HG02938 (cell line): Measurements from ENCODE around the gene POLRMT.

Experiments used
- ATAC-seq: cut with Tn5 transposase; IDR thresholded peaks from one replicate; pipeline ENCODE4 v1.9.1; 2021; ENCODE audit warnings: mild to moderate bottlenecking, moderate library complexity; ENCODE audit not compliant: unreplicated experiment

POLRMT gene

GRCh38 chr19:648305-648704 is 15.0 kb upstream of the POLRMT start:
- no peak for ATAC-seq

GRCh38 chr19:647566-648284 is 14.4 kb upstream of the POLRMT start:
- ATAC-seq, result no peak

- no peak for ATAC-seq
These were observed 13.6 kb upstream of the POLRMT start for GRCh38 chr19:646779-647565.

DNA sequence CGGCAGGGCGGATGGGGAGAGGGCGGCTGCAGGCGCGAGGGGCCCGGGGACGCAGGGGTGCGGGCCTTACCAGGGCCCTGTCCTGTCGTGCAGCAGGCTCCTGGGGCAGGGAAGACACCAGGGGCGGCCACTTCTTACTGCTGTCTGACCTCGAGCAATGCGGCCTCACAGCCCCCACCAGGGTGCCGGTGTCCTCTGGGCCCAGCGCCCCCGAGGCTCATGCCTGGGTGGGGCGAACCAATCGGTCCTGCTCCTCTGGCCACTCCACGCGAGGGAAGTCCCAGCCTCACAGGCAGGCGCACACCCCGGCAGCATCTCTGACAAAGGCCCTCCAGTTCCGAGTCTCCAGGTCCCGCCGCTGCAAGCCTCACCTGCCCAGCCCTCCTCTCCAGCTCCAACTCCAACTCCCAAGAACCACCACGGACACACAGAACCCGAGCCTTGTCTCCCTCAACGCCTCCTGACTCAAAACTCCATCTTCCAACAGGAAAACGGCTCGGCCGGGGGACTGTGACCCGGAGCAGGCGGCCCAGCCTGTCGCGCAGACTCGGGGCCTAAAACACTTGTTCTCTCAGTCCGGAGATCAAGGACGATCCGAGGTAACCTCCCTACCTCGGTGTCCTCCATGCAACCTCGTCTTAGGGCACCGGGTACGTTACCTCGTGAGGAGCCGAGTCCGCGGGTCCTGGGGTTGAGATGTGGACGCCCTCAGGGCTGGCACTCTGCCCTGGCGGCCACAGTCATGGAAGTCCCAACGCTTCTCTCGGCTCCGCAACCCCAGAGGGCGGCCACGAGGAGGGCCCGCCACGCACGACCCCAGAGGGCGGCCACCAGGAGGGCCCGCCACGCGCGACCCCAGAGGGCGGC is 12.8 kb upstream of the POLRMT start:
- ATAC-seq, result no peak

DNA sequence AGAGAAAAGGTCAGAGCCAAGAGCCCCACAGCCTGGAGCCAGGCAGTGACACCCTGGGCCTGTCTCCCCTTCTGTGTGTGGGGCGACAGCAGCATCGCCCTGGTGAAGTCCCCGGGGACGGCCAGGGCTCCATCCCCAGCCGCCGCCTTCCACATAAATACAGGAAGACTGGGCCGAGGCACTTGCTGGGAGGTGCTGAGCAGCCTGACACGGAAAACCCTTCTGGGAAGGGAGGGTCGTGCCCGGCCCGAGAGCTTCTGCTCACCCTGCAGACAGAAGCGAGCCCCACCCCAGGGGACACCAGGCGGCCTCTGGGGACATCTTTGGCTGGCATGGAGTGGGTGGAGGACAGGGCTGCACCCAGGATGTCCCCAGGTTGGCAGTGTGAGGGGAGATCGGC is 11.5 kb upstream of the POLRMT start:
- no peak for ATAC-seq

DNA sequence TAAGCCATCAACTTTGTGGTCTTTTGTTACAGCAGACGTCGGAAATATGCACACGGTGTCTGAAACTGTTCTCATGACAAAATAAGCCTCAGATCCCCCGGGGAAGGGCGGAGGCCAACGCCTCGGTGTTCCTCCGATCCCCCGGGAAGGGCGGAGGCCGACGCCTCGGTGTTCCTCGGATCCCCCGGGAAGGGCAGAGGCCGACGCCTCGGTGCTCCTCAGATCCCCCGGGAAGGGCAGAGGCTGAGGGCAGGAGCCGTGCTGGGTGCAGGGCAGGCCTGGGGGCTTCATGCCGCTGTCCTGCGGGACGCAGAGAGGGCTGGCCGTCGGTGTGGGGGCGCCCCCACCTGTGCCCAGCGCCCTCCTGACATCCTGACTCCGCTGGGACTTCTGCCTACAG is 11.0 kb upstream of the POLRMT start:
- no peak for ATAC-seq

- ATAC-seq, result no peak
These were observed 10.4 kb upstream of the POLRMT start for GRCh38 chr19:643736-644135.

- ATAC-seq, result no peak
These were observed 9.7 kb upstream of the POLRMT start for GRCh38 chr19:642767-643727.

DNA sequence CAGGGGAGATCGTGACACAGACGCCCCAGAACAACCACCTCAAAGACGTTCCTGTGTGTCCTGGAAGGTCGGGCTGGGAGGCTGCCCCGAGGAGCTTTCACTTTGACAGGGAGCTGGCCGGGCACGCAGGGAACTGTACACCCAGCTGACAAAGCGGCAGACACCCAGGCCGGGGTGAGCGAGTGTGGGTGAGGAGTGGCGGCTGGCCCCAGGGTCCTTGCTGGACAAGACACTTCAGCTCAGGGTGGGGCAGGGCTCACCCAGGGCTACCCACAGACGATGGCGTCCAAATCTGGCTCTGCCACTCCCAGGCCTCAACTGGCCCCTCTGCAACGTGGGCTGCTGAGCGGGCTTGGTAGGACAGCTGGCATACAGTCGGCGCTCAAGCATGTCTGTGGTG is 8.4 kb upstream of the POLRMT start:
- ATAC-seq, result no peak

DNA sequence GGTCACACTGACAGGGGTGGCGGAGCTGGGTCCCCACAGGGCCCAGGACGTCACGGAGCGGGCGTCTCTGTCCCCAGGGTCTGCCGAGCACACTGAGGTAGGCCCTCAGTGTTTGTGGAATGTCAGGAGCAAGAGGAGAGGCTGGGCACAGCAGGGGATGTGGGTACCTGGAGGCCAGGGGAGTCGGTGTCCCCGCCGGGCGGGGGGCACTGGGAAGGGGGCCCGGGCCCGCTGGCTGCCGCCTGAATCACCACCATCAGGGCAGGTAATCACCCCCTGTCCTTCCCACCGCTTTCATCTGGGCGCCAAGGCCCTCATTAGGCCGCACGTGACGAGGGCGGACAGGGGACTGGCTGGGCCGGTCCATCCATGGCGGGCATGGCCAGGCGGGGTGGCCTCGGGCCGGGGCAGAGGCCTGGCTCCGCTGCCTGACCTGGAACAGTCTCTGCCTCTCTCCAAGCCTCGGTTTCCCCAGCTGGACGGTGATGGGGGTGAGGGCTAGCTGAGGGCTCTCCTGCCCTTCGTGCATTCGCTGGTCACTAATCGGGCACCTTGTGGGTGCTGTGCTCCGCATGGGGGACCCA is 7.4 kb upstream of the POLRMT start:
- ATAC-seq, result no peak

DNA sequence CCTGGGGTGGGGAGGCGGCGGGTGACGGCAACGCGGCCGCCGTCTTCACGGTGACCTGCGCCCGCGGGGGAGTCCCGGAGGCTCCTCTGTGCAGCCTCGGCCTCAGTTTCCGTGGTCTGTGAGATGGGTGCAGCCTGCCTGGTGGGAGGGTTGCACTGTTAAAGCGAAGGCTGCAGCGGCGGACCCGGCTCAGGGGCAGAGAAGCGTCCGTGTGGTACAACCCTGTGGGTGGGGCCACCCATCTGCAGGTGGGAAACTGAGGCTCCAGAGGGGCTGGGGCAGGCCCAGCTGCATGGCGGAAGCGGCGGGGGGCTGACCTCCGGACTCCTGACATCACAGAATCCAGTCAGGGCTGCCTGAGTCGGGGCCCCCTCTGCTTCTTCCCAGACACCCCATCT is 6.8 kb upstream of the POLRMT start:
- ATAC-seq, result no peak

DNA sequence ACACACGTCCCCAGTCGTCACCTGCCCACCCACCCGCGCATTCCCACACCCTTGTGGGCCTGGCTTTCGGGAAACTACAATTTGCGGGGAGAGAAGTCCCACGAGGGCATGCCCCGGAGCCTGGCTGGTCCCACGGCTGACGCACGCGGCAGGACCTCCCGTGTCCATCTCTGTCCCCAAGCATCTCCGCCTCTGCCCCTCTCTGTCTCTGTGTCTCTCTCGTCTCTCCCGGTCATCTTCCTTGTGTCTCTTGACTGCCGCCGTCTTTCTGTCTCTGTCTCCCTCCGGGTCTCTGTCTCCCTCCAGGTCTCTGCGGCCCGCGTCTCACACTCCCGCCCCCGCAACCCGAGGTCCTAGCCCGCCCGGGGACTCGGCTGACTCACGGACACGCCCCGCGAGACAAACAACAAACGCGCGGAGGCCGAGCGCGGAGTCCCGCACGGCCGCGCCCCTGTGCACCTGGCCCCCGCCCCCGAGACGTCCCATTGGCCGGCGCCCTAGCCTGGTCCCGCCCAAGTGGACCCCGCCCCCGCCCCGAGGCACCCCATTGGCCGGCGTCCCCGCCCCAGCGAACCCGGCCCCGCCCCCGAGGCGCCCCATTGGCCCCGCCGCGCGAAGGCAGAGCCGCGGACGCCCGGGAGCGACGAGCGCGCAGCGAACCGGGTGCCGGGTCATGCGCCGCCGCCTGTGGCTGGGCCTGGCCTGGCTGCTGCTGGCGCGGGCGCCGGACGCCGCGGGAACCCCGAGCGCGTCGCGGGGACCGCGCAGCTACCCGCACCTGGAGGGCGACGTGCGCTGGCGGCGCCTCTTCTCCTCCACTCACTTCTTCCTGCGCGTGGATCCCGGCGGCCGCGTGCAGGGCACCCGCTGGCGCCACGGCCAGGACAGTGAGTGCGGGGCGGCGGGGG is 6.2 kb upstream of the POLRMT start, which contains the start of gene FGF22:
TSS of gene FGF22 (plus strand) at position 627 of the 908 bp plus-strand sequence. CDS start at position 674, 47 bp downstream.
- no peak for ATAC-seq

GRCh38 chr19:638906-639252 is 5.5 kb upstream of the POLRMT start:
- ATAC-seq, result no peak

DNA sequence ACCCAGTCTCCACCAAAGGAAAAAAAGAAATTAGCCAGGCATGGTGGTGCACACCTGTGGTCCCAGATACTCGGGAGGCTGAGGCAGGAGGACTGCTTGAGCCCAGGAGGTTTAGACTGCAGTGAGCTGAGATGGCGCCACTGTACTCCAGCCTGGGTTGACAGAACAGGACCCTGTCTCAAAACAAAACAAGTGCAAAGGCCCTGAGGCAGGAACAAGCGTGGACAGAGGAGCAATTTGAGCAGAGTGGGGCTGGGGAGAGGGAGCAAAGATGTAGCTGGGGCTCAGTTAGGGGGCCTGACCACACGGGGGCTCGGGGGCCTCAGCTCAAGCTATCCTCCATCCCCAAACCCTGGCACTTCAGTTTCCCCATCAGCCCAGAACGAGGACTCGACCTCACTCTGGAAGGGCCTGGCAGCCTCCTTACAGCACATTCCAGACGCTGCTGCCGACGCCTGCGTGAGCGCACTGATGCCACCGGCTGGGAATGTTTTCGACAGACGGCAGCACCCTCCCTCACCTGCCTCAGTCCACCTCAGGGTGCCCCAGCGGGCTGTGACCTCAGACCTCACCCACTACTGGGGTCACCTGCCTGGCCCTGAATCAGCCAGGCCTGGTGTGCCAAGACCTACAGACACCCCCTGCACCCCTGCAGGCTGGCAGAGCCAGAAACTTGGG is 1.8 kb upstream of the POLRMT start:
- no peak for ATAC-seq

GRCh38 chr19:633786-634639 is 676 bp upstream of the POLRMT start:
- no peak for ATAC-seq

DNA sequence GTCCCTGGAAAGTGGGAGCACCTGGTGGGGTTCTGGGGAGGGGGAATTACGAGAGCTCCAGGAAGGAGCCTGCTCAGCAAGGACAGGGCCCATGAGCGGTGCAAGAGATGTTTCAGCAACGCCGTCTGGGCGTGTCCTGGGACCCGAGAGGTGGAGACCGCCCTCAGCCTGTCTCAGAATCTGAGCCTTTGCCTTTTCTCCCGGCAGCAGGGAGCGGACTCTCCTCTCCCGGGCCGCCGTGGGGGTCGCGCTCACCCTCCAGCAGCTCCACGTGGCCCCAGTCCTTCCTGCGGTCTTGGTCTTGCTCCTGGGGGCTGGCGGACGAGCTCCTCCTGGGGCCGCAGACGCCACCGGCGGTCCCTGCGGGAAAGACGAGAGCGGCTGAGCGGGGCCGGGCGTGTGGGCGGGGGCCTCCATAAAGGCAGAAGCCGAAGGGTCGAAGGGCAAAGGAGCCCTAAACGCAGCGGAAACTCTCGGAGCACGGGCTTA is 714 bp downstream of the POLRMT start:
- no peak for ATAC-seq

DNA sequence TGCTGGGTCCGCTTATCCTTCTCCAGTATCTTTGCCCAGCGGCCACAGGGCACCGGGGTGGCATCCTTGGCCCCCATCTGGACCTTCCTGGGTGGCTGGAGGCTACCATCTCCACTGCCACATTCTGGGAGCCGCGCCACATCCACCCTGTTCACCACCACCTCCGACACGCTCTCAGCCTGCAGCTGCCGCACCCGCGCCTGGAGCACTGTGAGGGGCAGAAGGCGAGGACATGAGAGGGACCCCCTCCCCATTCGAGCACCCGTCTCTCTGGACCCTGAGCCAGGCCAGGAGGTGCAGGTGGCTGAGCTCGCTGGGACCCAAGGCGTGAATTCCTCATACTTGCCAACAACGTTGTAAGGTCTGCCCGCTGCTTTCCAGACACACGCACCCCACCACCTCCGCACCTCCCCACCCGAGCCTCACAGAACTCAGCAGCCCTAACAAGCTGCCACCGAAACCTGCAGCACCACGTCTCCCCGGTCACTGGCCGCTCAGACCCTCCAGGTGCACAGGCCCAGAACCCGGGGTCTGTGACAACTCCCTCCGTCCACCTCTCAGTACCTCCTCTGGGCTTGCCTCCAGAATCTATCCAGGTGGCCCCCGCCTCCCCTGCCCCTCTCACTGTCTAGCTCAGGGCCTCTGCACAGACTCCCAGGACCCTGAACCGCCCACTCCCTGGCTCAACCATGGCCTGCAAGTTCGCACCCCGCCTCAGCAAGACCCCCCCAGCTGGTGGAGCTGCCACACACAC is 3.2 kb downstream of the POLRMT start:
- ATAC-seq, result no peak
